Measurements from ENCODE around the gene ISL1. TPM values are rescaled to one million over a fixed set of nuclear protein-coding genes. Genes with fewer than 3 reads are reported as not detected.

The ISL1 gene
- total RNA-seq, 2 donors from 2014 or later, result 1.6 to 2.9 TPM

GRCh38 chr5:51395245-51395644, 12.0 kb downstream of the ISL1 start:
- intact Hi-C loops (cut with DNase I), result no loop called here
- H3K27me3 ChIP-seq, result no peaks in the 10 kb centered on the region

GRCh38 chr5:51395666-51396356, 12.6 kb downstream of the ISL1 start:
- no peak for ATAC-seq
- H3K4me3 ChIP-seq, result no peak overlapping the region
- H3K27ac ChIP-seq, result no peak overlapping the region
- peaks cover 8% of the 10 kb centered on the region for H3K4me1 ChIP-seq
- intact Hi-C loops (cut with DNase I), result no loop called here
- no peaks in the 10 kb centered on the region for H3K36me3 ChIP-seq (replicated peaks in 1 of 2; ENCODE audit: insufficient read depth in 1 of 2, low read depth in 2 of 2)
- H3K27me3 ChIP-seq, result no peaks in the 10 kb centered on the region
- 7 to 12% methylated on average over 10 of the region's 10 CpGs for WGBS, 2 donors
- no peak for TF ChIP-seq POLR2A (IDR thresholded peaks at IDR 0.05)
- TF ChIP-seq CTCF (IDR thresholded peaks at IDR 0.05), result no peak
- no peak for DNase-seq
- no peaks in the 10 kb centered on the region for H3K9me3 ChIP-seq

More at GRCh38 chr5:51395245-51395644, 12.0 kb downstream of the ISL1 start:
- no peak for ATAC-seq
- Histone ChIP-seq H3K36me3 (replicated peaks in 1 of 2; ENCODE audit: insufficient read depth in 1 of 2, low read depth in 2 of 2) (no peaks in the 10 kb centered on the region), H3K27ac (no peak overlapping the region), H3K4me3 (no peak overlapping the region), H3K9me3 (no peaks in the 10 kb centered on the region), H3K4me1 (peaks cover 8% of the 10 kb centered on the region)
- no peak for DNase-seq
- TF ChIP-seq CTCF (IDR thresholded peaks at IDR 0.05) (no peak), POLR2A (IDR thresholded peaks at IDR 0.05) (no peak)
- 15% methylated on average over 6 of the region's 6 CpGs for WGBS, 2 donors

- intact Hi-C loops (cut with DNase I), result no loop called here
- H3K36me3 ChIP-seq (replicated peaks in 1 of 2; ENCODE audit: insufficient read depth in 1 of 2, low read depth in 2 of 2), result no peaks in the 10 kb centered on the region
- no peaks in the 10 kb centered on the region for H3K9me3 ChIP-seq
- TF ChIP-seq POLR2A (IDR thresholded peaks at IDR 0.05), result no peak
- TF ChIP-seq CTCF (IDR thresholded peaks at IDR 0.05), result no peak
- peaks cover 8% of the 10 kb centered on the region for H3K4me1 ChIP-seq
- no peaks in the 10 kb centered on the region for H3K27me3 ChIP-seq
- no peak for DNase-seq
- no peak overlapping the region for H3K27ac ChIP-seq
- ATAC-seq, result no peak
- H3K4me3 ChIP-seq, result no peak overlapping the region
- 13 to 16% methylated on average over 4 of the region's 4 CpGs for WGBS, 2 donors
These were observed 13.5 kb downstream of the ISL1 start for GRCh38 chr5:51396797-51397196.

- 2 to 6% methylated on average over 7 of the region's 7 CpGs for WGBS, 2 donors
- H3K4me1 ChIP-seq, result peaks cover 8% of the 10 kb centered on the region
- no peak overlapping the region for H3K27ac ChIP-seq
- no peak overlapping the region for H3K4me3 ChIP-seq
- TF ChIP-seq POLR2A (IDR thresholded peaks at IDR 0.05) (no peak), CTCF (IDR thresholded peaks at IDR 0.05) (no peak)
- H3K9me3 ChIP-seq, result no peaks in the 10 kb centered on the region
- DNase-seq, result no peak
- no peaks in the 10 kb centered on the region for H3K27me3 ChIP-seq
- H3K36me3 ChIP-seq (replicated peaks in 1 of 2; ENCODE audit: insufficient read depth in 1 of 2, low read depth in 2 of 2), result no peaks in the 10 kb centered on the region
- intact Hi-C loops (cut with DNase I), result no loop called here
- no peak for ATAC-seq
These were observed 14.7 kb downstream of the ISL1 start for GRCh38 chr5:51397996-51398395.

All from body of pancreas (tissue), 4 donors.